GM12872 (cell line): Measurements from ENCODE around the gene ASF1A.

Source experiments
- CTCF ChIP-seq: IDR thresholded peaks from 3 replicates; pipeline ENCODE4 v1.5.1; 2011; ENCODE audit warnings: low read depth, mild to moderate bottlenecking, low read length, moderate library complexity; ENCODE audit not compliant: insufficient read depth

ASF1A gene

GRCh38 chr6:118933855-118934460 is 40.0 kb downstream of the ASF1A start:
- no peak for TF ChIP-seq CTCF

GRCh38 chr6:118934461-118935330 is 40.7 kb downstream of the ASF1A start, which contains the start of gene MCM9:
MCM9 (minus strand) TSS chr6:118935159; CDS start chr6:118931723, 3,436 bp downstream.
- no peak for TF ChIP-seq CTCF

GRCh38 chr6:118935331-118935668 is 41.3 kb downstream of the ASF1A start:
- TF ChIP-seq CTCF, result no peak

GRCh38 chr6:118935978-118936703 is 42.2 kb downstream of the ASF1A start:
- no peak for TF ChIP-seq CTCF

- no peak for TF ChIP-seq CTCF
Observed at GRCh38 chr6:118939683-118940082, 45.7 kb downstream of the ASF1A start.

- no peak for TF ChIP-seq CTCF
Observed at GRCh38 chr6:118940770-118941169, 46.8 kb downstream of the ASF1A start.

- no peak for TF ChIP-seq CTCF
Observed at GRCh38 chr6:118945217-118945616, 51.3 kb downstream of the ASF1A start.
